ENCODE results near the gene PIK3C2G.

DNA sequence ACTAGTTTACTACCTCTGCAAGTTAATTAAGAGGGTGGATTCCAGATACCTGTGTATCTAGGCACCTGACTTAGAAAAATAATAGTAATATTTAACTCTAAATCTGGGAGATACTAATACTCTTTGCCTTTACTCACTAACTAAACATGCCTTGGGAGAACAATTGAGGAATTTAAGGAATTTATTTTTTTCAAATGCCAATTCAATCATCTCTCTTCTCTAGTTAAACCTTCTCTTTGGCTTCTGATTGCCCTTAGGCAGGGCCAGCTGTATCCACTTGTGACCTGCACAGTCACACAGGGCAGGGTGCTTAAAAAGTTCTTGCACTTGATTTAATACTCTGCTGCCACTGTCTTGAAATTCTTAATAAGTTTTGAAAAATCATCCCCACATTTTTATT lies 334.1 kb downstream of the PIK3C2G start:
- TF ChIP-seq, protein P1, sequence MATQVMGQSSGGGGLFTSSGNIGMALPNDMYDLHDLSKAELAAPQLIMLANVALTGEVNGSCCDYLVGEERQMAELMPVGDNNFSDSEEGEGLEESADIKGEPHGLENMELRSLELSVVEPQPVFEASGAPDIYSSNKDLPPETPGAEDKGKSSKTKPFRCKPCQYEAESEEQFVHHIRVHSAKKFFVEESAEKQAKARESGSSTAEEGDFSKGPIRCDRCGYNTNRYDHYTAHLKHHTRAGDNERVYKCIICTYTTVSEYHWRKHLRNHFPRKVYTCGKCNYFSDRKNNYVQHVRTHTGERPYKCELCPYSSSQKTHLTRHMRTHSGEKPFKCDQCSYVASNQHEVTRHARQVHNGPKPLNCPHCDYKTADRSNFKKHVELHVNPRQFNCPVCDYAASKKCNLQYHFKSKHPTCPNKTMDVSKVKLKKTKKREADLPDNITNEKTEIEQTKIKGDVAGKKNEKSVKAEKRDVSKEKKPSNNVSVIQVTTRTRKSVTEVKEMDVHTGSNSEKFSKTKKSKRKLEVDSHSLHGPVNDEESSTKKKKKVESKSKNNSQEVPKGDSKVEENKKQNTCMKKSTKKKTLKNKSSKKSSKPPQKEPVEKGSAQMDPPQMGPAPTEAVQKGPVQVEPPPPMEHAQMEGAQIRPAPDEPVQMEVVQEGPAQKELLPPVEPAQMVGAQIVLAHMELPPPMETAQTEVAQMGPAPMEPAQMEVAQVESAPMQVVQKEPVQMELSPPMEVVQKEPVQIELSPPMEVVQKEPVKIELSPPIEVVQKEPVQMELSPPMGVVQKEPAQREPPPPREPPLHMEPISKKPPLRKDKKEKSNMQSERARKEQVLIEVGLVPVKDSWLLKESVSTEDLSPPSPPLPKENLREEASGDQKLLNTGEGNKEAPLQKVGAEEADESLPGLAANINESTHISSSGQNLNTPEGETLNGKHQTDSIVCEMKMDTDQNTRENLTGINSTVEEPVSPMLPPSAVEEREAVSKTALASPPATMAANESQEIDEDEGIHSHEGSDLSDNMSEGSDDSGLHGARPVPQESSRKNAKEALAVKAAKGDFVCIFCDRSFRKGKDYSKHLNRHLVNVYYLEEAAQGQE (IDR thresholded peaks at IDR 0.05) = no peak
- no peak for TF ChIP-seq MAX (IDR thresholded peaks at IDR 0.05)
- TF ChIP-seq POLR2A (IDR thresholded peaks at IDR 0.05; ENCODE audit: low read length) = no peak
- TF ChIP-seq, protein P2, sequence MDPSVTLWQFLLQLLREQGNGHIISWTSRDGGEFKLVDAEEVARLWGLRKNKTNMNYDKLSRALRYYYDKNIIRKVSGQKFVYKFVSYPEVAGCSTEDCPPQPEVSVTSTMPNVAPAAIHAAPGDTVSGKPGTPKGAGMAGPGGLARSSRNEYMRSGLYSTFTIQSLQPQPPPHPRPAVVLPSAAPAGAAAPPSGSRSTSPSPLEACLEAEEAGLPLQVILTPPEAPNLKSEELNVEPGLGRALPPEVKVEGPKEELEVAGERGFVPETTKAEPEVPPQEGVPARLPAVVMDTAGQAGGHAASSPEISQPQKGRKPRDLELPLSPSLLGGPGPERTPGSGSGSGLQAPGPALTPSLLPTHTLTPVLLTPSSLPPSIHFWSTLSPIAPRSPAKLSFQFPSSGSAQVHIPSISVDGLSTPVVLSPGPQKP (IDR thresholded peaks at IDR 0.05; ENCODE audit: low read depth, low read length) = no peak
- TF ChIP-seq, protein P3, sequence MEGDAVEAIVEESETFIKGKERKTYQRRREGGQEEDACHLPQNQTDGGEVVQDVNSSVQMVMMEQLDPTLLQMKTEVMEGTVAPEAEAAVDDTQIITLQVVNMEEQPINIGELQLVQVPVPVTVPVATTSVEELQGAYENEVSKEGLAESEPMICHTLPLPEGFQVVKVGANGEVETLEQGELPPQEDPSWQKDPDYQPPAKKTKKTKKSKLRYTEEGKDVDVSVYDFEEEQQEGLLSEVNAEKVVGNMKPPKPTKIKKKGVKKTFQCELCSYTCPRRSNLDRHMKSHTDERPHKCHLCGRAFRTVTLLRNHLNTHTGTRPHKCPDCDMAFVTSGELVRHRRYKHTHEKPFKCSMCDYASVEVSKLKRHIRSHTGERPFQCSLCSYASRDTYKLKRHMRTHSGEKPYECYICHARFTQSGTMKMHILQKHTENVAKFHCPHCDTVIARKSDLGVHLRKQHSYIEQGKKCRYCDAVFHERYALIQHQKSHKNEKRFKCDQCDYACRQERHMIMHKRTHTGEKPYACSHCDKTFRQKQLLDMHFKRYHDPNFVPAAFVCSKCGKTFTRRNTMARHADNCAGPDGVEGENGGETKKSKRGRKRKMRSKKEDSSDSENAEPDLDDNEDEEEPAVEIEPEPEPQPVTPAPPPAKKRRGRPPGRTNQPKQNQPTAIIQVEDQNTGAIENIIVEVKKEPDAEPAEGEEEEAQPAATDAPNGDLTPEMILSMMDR (IDR thresholded peaks at IDR 0.05) = no peak
- TF ChIP-seq CHD2 (IDR thresholded peaks at IDR 0.05; ENCODE audit: low read length, partially characterized antibody) = no peak
- TF ChIP-seq ZFP36 (IDR thresholded peaks at IDR 0.05; ENCODE audit: borderline replicate concordance, partially characterized antibody) = no peak
- TF ChIP-seq HOXB5 (CRISPR knock-in tag; IDR thresholded peaks at IDR 0.05) = no peak
- TF ChIP-seq MAFK (IDR thresholded peaks at IDR 0.05; ENCODE audit: partially characterized antibody) = no peak
- TF ChIP-seq CHD4 (IDR thresholded peaks at IDR 0.05; ENCODE audit: borderline replicate concordance) = no peak
- no peak for TF ChIP-seq HOXB13 (CRISPR knock-in tag; IDR thresholded peaks at IDR 0.05; ENCODE audit: low read depth)
- no peak for TF ChIP-seq JUN (IDR thresholded peaks at IDR 0.05)
- no peak for TF ChIP-seq POLR2AphosphoS2 (conservative IDR thresholded peaks at IDR 0.05; ENCODE audit: low read length)
- no peak for TF ChIP-seq ZNF302 (CRISPR knock-in tag; IDR thresholded peaks at IDR 0.05)
